BE2C (cell line): ENCODE results near the gene TCTN3. TPM values are rescaled to one million over a fixed set of nuclear protein-coding genes. Genes with fewer than 3 reads are reported as not detected.
"Not testable (repeated sequence)": the region's sequence is repeated elsewhere in the genome, so short reads cannot be mapped to it uniquely, and the experiment has no call there.

Experiments
- DNase-seq: peaks from one replicate; pipeline ENCODE4 v3.0.0-alpha.2; 2020
- H3K27me3 ChIP-seq: fragments of 250-450 bp; sonication (Bioruptor Pico); 2 replicates; pipeline ENCODE4 v1.5.1; 2020; ENCODE audit warnings: mild to moderate bottlenecking
- H3K36me3 ChIP-seq: fragments of 250-450 bp; sonication (Bioruptor Pico); 2 replicates; pipeline ENCODE4 v1.5.1; 2020; ENCODE audit warnings: mild to moderate bottlenecking
- H3K4me1 ChIP-seq: fragments of 250-450 bp; sonication (Bioruptor Pico); 2 replicates; pipeline ENCODE4 v1.5.1; 2020
- H3K4me3 ChIP-seq: 2 replicates; pipeline ENCODE4 v1.5.1; 2011; ENCODE audit warnings: low read depth, low read length
- H3K9me3 ChIP-seq: fragments of 250-450 bp; sonication (Bioruptor Pico); 2 replicates; pipeline ENCODE4 v1.5.1; 2020
- polyA plus RNA-seq: library from polyadenylated mRNA; unstranded; fragments of >200 nt; gene quantifications from one replicate; pipeline ENCODE4 v1.2.1, GENCODE V29; 2012; ENCODE audit warnings: low read depth, missing spikeins; ENCODE audit not compliant: insufficient read length, insufficient read depth
- TF ChIP-seq, protein P1 (sequence below): IDR thresholded peaks from 2 replicates; pipeline ENCODE4 v1.5.1; 2012; ENCODE audit warnings: mild to moderate bottlenecking, low read depth, low read length

Gene TCTN3, protein sequence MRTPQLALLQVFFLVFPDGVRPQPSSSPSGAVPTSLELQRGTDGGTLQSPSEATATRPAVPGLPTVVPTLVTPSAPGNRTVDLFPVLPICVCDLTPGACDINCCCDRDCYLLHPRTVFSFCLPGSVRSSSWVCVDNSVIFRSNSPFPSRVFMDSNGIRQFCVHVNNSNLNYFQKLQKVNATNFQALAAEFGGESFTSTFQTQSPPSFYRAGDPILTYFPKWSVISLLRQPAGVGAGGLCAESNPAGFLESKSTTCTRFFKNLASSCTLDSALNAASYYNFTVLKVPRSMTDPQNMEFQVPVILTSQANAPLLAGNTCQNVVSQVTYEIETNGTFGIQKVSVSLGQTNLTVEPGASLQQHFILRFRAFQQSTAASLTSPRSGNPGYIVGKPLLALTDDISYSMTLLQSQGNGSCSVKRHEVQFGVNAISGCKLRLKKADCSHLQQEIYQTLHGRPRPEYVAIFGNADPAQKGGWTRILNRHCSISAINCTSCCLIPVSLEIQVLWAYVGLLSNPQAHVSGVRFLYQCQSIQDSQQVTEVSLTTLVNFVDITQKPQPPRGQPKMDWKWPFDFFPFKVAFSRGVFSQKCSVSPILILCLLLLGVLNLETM
- 29.3 TPM for polyA plus RNA-seq

DNA sequence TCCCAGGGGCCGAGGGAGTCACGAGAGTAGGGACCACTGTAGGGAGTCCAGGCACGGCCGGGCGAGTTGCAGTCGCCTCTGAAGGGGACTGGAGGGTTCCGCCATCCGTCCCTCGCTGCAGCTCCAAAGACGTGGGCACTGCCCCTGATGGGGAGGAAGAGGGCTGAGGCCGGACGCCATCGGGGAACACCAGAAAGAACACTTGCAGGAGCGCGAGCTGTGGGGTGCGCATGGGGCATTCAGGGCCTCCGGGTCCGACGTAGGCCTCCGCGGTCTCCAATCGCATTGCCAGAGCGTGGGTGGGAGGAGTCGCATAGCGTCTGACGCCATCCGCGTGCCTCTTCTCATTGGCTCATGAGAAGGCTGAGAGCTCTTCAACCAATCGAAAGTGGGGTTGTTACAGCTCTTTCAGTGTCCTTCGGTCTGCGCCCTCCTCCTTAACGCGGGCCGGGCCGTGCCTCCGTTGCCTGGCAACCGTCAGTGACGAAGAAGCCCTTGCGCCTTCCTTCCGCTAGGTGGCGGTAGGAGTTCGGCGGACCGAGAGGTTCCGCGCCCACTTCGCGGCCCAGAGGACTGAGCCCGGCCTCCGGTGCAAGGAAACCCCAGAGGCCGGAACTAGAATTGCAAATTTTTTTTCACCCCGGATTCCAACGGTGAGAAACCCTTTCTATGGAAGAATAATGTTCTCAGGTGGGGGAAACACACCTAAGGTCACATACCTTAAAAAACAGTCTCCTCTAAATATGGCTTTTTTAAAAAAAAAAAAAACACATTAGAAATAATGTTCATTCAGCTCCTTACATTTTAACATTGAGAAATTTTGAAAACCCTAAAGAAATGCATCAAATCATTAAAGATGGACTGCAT lies at the start of gene TCTN3:
TCTN3 (minus strand) TSS at position 260 of the 867 bp plus-strand sequence; CDS start at position 232, 28 bp downstream.
- no peaks in the 10 kb centered on the region for H3K27me3 ChIP-seq
- peak; percentile 93 for DNase-seq
- peak within 1 kb of the TSS; percentile 95 for H3K4me3 ChIP-seq
- TF ChIP-seq, protein P1, sequence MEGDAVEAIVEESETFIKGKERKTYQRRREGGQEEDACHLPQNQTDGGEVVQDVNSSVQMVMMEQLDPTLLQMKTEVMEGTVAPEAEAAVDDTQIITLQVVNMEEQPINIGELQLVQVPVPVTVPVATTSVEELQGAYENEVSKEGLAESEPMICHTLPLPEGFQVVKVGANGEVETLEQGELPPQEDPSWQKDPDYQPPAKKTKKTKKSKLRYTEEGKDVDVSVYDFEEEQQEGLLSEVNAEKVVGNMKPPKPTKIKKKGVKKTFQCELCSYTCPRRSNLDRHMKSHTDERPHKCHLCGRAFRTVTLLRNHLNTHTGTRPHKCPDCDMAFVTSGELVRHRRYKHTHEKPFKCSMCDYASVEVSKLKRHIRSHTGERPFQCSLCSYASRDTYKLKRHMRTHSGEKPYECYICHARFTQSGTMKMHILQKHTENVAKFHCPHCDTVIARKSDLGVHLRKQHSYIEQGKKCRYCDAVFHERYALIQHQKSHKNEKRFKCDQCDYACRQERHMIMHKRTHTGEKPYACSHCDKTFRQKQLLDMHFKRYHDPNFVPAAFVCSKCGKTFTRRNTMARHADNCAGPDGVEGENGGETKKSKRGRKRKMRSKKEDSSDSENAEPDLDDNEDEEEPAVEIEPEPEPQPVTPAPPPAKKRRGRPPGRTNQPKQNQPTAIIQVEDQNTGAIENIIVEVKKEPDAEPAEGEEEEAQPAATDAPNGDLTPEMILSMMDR, result peak; percentile 94
- no peaks in the 10 kb centered on the region for H3K9me3 ChIP-seq
- H3K4me1 ChIP-seq, result no peaks in the 10 kb centered on the region
- no peaks in the 10 kb centered on the region; the same call in 1 of the 2 replicates for H3K36me3 ChIP-seq

DNA sequence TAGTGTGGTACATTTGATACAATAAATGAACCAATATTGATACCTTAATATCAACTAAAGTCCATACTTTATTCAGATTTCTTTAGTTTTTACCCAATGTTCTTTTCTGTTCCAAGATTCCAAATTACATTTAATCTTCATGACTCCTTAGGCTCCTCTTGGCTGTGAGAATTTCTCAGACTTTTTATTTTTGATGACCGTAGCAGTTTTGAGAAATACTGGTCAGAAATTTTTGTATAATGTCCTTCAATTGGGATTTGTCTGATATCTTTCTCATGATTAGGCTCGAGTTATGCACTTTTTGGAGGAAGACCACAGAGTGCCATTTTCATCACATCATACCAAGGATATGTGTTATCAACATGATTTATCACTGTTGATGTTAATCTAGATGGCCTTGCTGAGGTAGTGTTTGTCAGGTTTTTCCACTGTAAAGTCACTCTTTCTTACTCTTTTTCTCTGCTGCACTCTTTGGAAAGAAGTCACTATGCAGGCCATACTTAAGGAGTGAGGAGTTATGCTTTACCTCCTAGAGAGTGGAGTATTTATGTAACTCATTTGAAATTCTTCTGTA lies 49.3 kb upstream of the TCTN3 start:
- TF ChIP-seq, protein P1, result no peak
- Histone ChIP-seq H3K36me3 (no peaks in the 10 kb centered on the region), H3K4me1 (no peaks in the 10 kb centered on the region), H3K9me3 (no peaks in the 10 kb centered on the region), H3K4me3 (no peak overlapping the region), H3K27me3 (no peaks in the 10 kb centered on the region)
- DNase-seq, result no peak

DNA sequence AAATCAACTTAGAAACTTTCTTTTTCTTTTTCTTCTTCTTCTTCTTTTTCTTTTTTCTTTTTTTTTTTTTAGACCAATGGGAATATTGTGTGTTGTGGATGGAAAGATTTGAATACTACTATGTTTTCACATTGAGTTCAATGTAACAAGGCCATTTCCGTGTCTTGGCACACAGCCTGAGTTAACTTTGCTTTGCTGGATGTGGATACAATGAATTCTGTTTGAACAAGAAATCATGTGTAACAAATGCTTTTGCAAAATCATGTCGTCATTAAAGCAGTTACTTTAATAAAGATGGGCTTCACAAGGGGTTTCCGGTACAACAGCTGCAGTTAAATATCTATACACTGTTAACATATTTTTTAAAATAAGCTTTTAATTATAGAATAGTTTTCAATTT lies 48.8 kb upstream of the TCTN3 start:
- Histone ChIP-seq H3K9me3 (no peaks in the 10 kb centered on the region), H3K36me3 (no peaks in the 10 kb centered on the region), H3K27me3 (no peaks in the 10 kb centered on the region), H3K4me1 (no peaks in the 10 kb centered on the region), H3K4me3 (no peak overlapping the region)
- TF ChIP-seq, protein P1, result no peak
- no peak for DNase-seq

DNA sequence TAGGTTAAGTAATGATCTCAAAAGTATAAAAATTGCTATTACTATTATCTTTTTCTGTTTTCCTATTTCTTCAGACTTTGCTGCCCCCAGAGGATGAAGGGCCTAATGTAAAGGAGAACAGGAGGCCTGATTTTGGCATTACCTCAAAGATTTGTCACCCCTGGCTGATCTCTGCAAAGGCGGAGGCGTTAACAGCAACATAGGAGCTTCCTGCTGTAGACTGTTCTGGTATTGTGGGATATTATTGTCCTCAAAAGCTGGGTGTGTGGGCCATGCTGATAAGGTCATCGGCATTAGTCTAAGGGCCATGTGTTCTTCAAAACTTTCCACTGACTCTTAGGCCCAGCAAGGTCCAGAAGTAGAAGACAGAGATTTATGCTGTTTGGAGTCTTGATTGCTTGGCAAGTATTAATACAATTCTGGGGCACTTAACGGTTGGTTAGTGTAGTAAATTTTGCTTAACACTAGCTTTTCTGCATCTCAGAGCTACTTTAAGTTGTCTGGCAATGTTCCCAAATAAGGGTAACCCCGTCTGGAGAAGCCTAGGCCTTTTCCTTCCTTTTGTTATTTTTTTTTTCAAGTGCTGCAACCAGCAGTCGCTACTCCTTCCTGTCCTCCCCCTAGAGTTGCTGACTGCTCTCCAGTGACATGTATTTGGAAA lies 48.2 kb upstream of the TCTN3 start:
- H3K4me3 ChIP-seq, result no peak overlapping the region
- TF ChIP-seq, protein P1, result no peak
- no peaks in the 10 kb centered on the region for H3K4me1 ChIP-seq
- no peak for DNase-seq
- no peaks in the 10 kb centered on the region for H3K27me3 ChIP-seq
- no peaks in the 10 kb centered on the region for H3K36me3 ChIP-seq
- no peaks in the 10 kb centered on the region for H3K9me3 ChIP-seq

DNA sequence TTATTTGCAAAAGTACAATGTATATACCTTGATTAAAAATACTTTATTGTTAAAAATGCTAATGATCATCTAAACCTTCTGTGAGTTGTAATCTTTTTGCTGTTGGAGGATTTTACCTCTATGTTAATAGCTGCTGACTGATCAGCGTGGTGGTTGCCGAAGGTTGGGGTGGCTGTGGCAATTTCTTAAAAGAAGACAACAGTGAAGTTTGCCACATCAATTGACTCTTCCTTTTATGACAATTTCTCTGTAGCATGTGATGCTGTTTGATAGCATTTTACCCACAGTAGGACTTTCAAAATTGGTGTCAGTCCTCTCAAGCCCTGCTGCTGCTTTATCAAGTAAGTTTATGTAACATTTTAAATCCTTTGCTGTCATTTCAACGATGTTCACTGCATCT lies 45.3 kb upstream of the TCTN3 start:
- H3K27me3 ChIP-seq, result no peaks in the 10 kb centered on the region
- no peak for DNase-seq

DNA sequence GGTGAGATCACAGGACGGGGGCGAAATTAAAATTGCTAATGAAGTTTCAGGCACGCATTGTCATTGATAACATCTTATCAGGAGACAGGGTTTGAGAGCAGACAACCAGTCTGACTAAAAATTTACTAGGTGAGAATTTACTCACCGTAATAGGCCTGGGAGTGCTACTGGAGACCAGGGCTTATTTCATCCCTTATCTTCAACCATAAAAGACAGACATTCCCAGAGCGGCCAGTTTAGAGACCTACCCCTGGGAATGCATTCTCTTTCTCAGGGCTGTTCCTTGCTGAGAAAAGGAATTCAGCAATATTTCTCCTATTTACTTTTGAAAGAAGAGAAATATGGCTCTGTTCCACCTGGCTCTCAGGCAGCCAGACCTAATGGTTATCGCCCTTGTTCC lies 39.2 kb upstream of the TCTN3 start:
- not testable (repeated sequence) for H3K4me3 ChIP-seq, H3K27me3 ChIP-seq, H3K9me3 ChIP-seq, H3K4me1 ChIP-seq, DNase-seq, H3K36me3 ChIP-seq

More for the DNA sequence above, 45.3 kb upstream of the TCTN3 start:
- H3K9me3 ChIP-seq, result no peaks in the 10 kb centered on the region
- no peaks in the 10 kb centered on the region for H3K36me3 ChIP-seq
- H3K4me3 ChIP-seq, result no peak overlapping the region
- no peaks in the 10 kb centered on the region for H3K4me1 ChIP-seq
- TF ChIP-seq, protein P1, result no peak
